ENCODE measurements around the gene ATXN2.

Gene ATXN2

GRCh38 chr12:111437816-111438454, 161.2 kb downstream of the ATXN2 start:
- DNase-seq (ENCODE audit: low read depth): peak; percentile 53

- no peak for DNase-seq (ENCODE audit: low read depth)
These were observed 162.3 kb downstream of the ATXN2 start for GRCh38 chr12:111436811-111437210.

GRCh38 chr12:111436266-111436665, 162.8 kb downstream of the ATXN2 start:
- DNase-seq (ENCODE audit: low read depth): no peak

GRCh38 chr12:111435661-111436201, 163.4 kb downstream of the ATXN2 start:
- DNase-seq (ENCODE audit: low read depth): no peak

GRCh38 chr12:111434680-111435338, 164.3 kb downstream of the ATXN2 start:
- no peak for DNase-seq (ENCODE audit: low read depth)

GRCh38 chr12:111434049-111434448, 165.1 kb downstream of the ATXN2 start:
- no peak for DNase-seq (ENCODE audit: low read depth)

GRCh38 chr12:111431772-111432171, 167.3 kb downstream of the ATXN2 start:
- DNase-seq (ENCODE audit: low read depth): no peak

GRCh38 chr12:111430433-111431353, 168.4 kb downstream of the ATXN2 start:
- no peak for DNase-seq (ENCODE audit: low read depth)

- DNase-seq (ENCODE audit: low read depth): no peak
These were observed 169.2 kb downstream of the ATXN2 start for GRCh38 chr12:111429828-111430432.

- no peak for DNase-seq (ENCODE audit: low read depth)
These were observed 170.4 kb downstream of the ATXN2 start for GRCh38 chr12:111428728-111429175.

- no peak for DNase-seq (ENCODE audit: low read depth)
These were observed 170.9 kb downstream of the ATXN2 start for GRCh38 chr12:111428081-111428727.

- DNase-seq (ENCODE audit: low read depth): no peak
These were observed 171.6 kb downstream of the ATXN2 start for GRCh38 chr12:111427417-111428074.

- DNase-seq (ENCODE audit: low read depth): no peak
These were observed 172.6 kb downstream of the ATXN2 start for GRCh38 chr12:111426344-111427185.

- no peak for DNase-seq (ENCODE audit: low read depth)
These were observed 173.5 kb downstream of the ATXN2 start for GRCh38 chr12:111425655-111426054.

GRCh38 chr12:111424793-111425251, 174.3 kb downstream of the ATXN2 start:
- no peak for DNase-seq (ENCODE audit: low read depth)

- no peak for DNase-seq (ENCODE audit: low read depth)
These were observed 174.8 kb downstream of the ATXN2 start for GRCh38 chr12:111424189-111424792.

- no peak for DNase-seq (ENCODE audit: low read depth)
These were observed 178.6 kb downstream of the ATXN2 start for GRCh38 chr12:111420494-111420893.

- no peak for DNase-seq (ENCODE audit: low read depth)
These were observed 179.3 kb downstream of the ATXN2 start for GRCh38 chr12:111419784-111420183.

- DNase-seq (ENCODE audit: low read depth): no peak
These were observed 180.6 kb downstream of the ATXN2 start for GRCh38 chr12:111418594-111418880.

Measured in fibroblast of the conjunctiva (primary cell).